ENCODE measurements around the gene KAT6B.

GRCh38 chr10:75018251-75018650 lies 191.9 kb downstream of the KAT6B start:
- no peak for TF ChIP-seq POLR2AphosphoS5 (IDR thresholded peaks at IDR 0.05; ENCODE audit: low read depth, low read length)
- no peak for TF ChIP-seq SIN3A (IDR thresholded peaks at IDR 0.05; ENCODE audit: borderline replicate concordance, insufficient read depth, low read length)
- TF ChIP-seq REST (IDR thresholded peaks at IDR 0.05; ENCODE audit: insufficient read depth in 1 of 2, low read depth in 2 of 2, low read length in 2 of 2), result no peak
